Measurements from ENCODE around the gene ZCCHC14. TPM values are rescaled to one million over a fixed set of nuclear protein-coding genes. Genes with fewer than 3 reads are reported as not detected.
A peak's percentile ranks its signal among the peaks of the same experiment; 100 is the strongest.

ZCCHC14 gene
- polyA plus RNA-seq (2.8 to 3.9 TPM (median 3.6 TPM) in 3 replicates), polyA minus RNA-seq (4.8 to 11.9 TPM (median 5.9 TPM) in 3 replicates)
- 2.7 TPM for polyA plus RNA-seq (2011; ENCODE audit: low read depth)
- 3.0 and 3.5 TPM in 2 replicates for polyA plus RNA-seq (2011; cell fraction: cytosol; rRNA removed)
- polyA plus RNA-seq (2011; cell fraction: nucleus; rRNA removed): 16.7 and 17.6 TPM in 2 replicates
- 6.0 and 7.4 TPM in 2 replicates for polyA plus RNA-seq (2012; ENCODE audit: low replicate concordance)
- polyA minus RNA-seq (2011; cell fraction: cytosol; rRNA and poly(A)+ RNA removed): 8.2 TPM
- 10.7 and 15.2 TPM in 2 replicates for polyA minus RNA-seq (2011; cell fraction: nucleus; rRNA and poly(A)+ RNA removed)

DNA sequence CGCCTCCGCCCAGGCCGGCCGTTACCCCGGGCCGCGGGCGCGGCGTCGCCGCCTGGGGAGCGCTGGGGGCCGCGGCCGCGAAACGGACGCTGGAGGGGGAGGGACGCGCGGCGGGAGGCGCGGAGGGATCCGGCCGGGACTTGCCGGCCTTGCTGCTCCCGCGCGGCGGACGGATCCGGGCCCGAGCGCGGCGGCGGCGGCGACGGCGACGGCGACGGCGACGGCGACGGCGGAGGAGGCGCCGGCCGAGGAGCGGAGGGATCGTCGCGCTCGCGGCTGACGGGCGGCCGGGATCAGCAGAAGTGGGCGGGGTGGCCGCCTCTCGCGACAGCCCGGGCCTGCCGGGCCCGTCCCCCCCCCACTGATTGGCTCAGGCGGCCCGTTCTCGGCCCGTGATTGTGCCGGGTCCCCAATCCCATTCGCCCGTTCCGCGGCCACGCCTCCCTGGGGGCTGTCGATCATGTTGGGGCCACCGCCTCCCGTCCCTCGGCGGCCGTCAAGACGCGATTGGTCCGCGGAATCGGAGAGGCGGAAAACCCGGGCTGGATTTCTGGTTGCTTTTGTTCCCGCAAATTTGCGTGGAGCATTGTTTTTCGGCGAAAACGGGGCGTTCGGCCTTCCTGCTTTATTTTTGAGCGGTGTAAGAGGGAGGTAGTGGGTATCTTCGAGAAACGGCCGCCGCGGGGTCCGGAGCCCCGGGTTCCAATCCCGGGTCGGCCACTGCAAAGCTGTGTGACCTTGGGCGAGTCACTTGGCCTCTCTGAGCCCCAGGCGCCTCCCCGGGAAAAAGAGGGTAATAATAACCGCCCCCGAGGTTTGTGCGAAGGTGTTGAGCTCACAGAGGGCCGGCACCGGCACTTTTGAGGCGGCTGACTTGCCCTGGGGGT is at the start of gene ZCCHC14:
TSS of gene ZCCHC14 (minus strand) at position 304 of the 887 bp plus-strand sequence. CDS start 786 bp downstream, outside the sequence.
- no peak for TF ChIP-seq EZH2 (IDR thresholded peaks at IDR 0.05; ENCODE audit: low read length)
- no peak for TF ChIP-seq CTCF (optimal IDR thresholded peaks at IDR 0.05 in 1 of 3, IDR thresholded peaks at IDR 0.05 in 1 of 3, conservative IDR thresholded peaks at IDR 0.05 in 1 of 3; ENCODE audit: extremely low read depth in 1 of 3, insufficient read depth in 2 of 3, low read length in 3 of 3)
- DNase-seq (ENCODE audit: low read depth, low spot score): peak; percentile 77
- dilution Hi-C loops (cut with MboI; ENCODE audit: extremely low pct_ligation_motif_present, low sequenced_read_pairs): no loop called here
- Histone ChIP-seq H3K4me2 (ENCODE audit: control insufficient read depth, extremely low read depth, insufficient read depth, low read depth, low read length) (peak within 1 kb of the TSS; percentile 95), H3K9me3 (ENCODE audit: control insufficient read depth, low read depth, low read length) (no peaks in the 10 kb centered on the region), H3K4me3 (ENCODE audit: control insufficient read depth in 2 of 3, extremely low read depth in 1 of 3, insufficient read depth in 2 of 3, low read depth in 1 of 3, low read length in 3 of 3) (peak within 1 kb of the TSS; percentile 47 to 75 (median 71)), H3K27ac (ENCODE audit: control insufficient read depth, insufficient read depth, low read length) (peak within 1 kb of the TSS; percentile 76), H3K27me3 (ENCODE audit: control insufficient read depth, extremely low read depth, insufficient read depth, low read length) (no peaks in the 10 kb centered on the region), H3K79me2 (ENCODE audit: control insufficient read depth, insufficient read depth, low read length) (peaks cover 35% of the 10 kb centered on the region), H3K9ac (ENCODE audit: control insufficient read depth, extremely low read depth, insufficient read depth, low read length) (peak within 1 kb of the TSS; percentile 87), H3K36me3 (ENCODE audit: control insufficient read depth in 2 of 2, extremely low read depth in 1 of 2, insufficient read depth in 2 of 2, low read length in 2 of 2) (no peaks in the 10 kb centered on the region), H2AFZ (ENCODE audit: control insufficient read depth, low read length) (peak within 1 kb of the TSS; percentile 53), H4K20me1 (ENCODE audit: control insufficient read depth, extremely low read depth, insufficient read depth, low read length) (no peaks in the 10 kb centered on the region), H3K4me1 (ENCODE audit: control insufficient read depth, extremely low read depth, insufficient read depth, low read length) (peaks cover 25% of the 10 kb centered on the region), H3K9me1 (ENCODE audit: control insufficient read depth, extremely low read depth, insufficient read depth, low read length) (no peaks in the 10 kb centered on the region)
- no peak for FAIRE-seq

GRCh38 chr16:87541872-87542234 is 49.0 kb upstream of the ZCCHC14 start:
- no peak overlapping the region for H3K27ac ChIP-seq (ENCODE audit: control insufficient read depth, insufficient read depth, low read length)
- H3K4me1 ChIP-seq (ENCODE audit: control insufficient read depth, extremely low read depth, insufficient read depth, low read length): no peaks in the 10 kb centered on the region
- FAIRE-seq (no peak), DNase-seq (ENCODE audit: low read depth, low spot score) (no peak)
- dilution Hi-C loops (cut with MboI; ENCODE audit: extremely low pct_ligation_motif_present, low sequenced_read_pairs): no loop called here
- no peaks in the 10 kb centered on the region for H3K9me3 ChIP-seq (ENCODE audit: control insufficient read depth, low read depth, low read length)
- no peak overlapping the region for H3K4me2 ChIP-seq (ENCODE audit: control insufficient read depth, extremely low read depth, insufficient read depth, low read depth, low read length)
- TF ChIP-seq EZH2 (IDR thresholded peaks at IDR 0.05; ENCODE audit: low read length) (no peak), CTCF (optimal IDR thresholded peaks at IDR 0.05 in 1 of 3, IDR thresholded peaks at IDR 0.05 in 1 of 3, conservative IDR thresholded peaks at IDR 0.05 in 1 of 3; ENCODE audit: extremely low read depth in 1 of 3, insufficient read depth in 2 of 3, low read length in 3 of 3) (no peak)
- no peaks in the 10 kb centered on the region for H3K79me2 ChIP-seq (ENCODE audit: control insufficient read depth, insufficient read depth, low read length)
- H3K9me1 ChIP-seq (ENCODE audit: control insufficient read depth, extremely low read depth, insufficient read depth, low read length): no peaks in the 10 kb centered on the region
- no peak overlapping the region for H3K4me3 ChIP-seq (ENCODE audit: control insufficient read depth in 2 of 3, extremely low read depth in 1 of 3, insufficient read depth in 2 of 3, low read depth in 1 of 3, low read length in 3 of 3)
- H4K20me1 ChIP-seq (ENCODE audit: control insufficient read depth, extremely low read depth, insufficient read depth, low read length): no peaks in the 10 kb centered on the region
- no peaks in the 10 kb centered on the region for H3K36me3 ChIP-seq (ENCODE audit: control insufficient read depth in 2 of 2, extremely low read depth in 1 of 2, insufficient read depth in 2 of 2, low read length in 2 of 2)
- H2AFZ ChIP-seq (ENCODE audit: control insufficient read depth, low read length): no peak overlapping the region
- peaks cover 49% of the 10 kb centered on the region for H3K27me3 ChIP-seq (ENCODE audit: control insufficient read depth, extremely low read depth, insufficient read depth, low read length)
- no peak overlapping the region for H3K9ac ChIP-seq (ENCODE audit: control insufficient read depth, extremely low read depth, insufficient read depth, low read length)

All from keratinocyte (primary cell).